Calu3 (cell line): ENCODE measurements around the gene TSACC. TPM values are rescaled to one million over a fixed set of nuclear protein-coding genes. Genes with fewer than 3 reads are reported as not detected.

Experiments used
- BruUV-seq: library from RNA; stranded (reverse); fragments of 400-500 nt; replicated peaks from 2 replicates; lab custom pipeline; 2021; lab: Mats Ljungman, UMichigan
- CTCF ChIA-PET: fragments of 300-600 bp; sonication (Branson Sonifier 250); formaldehyde crosslinking; loops from one replicate; lab custom pipeline; 2022; ENCODE audit warnings: antibody characterized with exemption; lab: Charles Lee
- DNase-seq: peaks from one replicate; pipeline ENCODE4 v3.0.0; 2022
- H3K27ac Mint-ChIP-seq: one replicate; pipeline ENCODE4 v1.8.0; 2022; ENCODE audit warnings: mixed read lengths; ENCODE audit not compliant: unreplicated experiment
- H3K27me3 Mint-ChIP-seq: one replicate; pipeline ENCODE4 v1.8.0; 2022; ENCODE audit warnings: mixed read lengths; ENCODE audit not compliant: unreplicated experiment
- H3K36me3 Mint-ChIP-seq: one replicate; pipeline ENCODE4 v1.8.0; 2022; ENCODE audit warnings: mild to moderate bottlenecking, moderate library complexity, mixed read lengths; ENCODE audit not compliant: insufficient read depth, unreplicated experiment
- H3K4me1 Mint-ChIP-seq: one replicate; pipeline ENCODE4 v1.8.0; 2022; ENCODE audit warnings: mild to moderate bottlenecking, low read depth, mixed read lengths; ENCODE audit not compliant: unreplicated experiment
- H3K4me3 Mint-ChIP-seq: one replicate; pipeline ENCODE4 v1.8.0; 2022; ENCODE audit warnings: mild to moderate bottlenecking, low read depth, moderate library complexity, mixed read lengths; ENCODE audit not compliant: unreplicated experiment
- H3K9me3 Mint-ChIP-seq: one replicate; pipeline ENCODE4 v1.8.0; 2022; ENCODE audit warnings: low read depth, mixed read lengths; ENCODE audit not compliant: unreplicated experiment
- intact Hi-C: fragments of 100-400 bp; cut with micrococcal nuclease; formaldehyde crosslinking; loops from one replicate; pipeline ENCODE4 v1.10.0; 2022; ENCODE audit not compliant: unreplicated experiment
- total RNA-seq: library from RNA; stranded (reverse); gene quantifications from 2 replicates; pipeline ENCODE4 v1.2.3, GENCODE V29; 2022
- TF ChIP-seq, protein P1 (sequence below): fragments of 200-600 bp; IDR thresholded peaks from one replicate; pipeline ENCODE4 v1.8.0; 2022; ENCODE audit warnings: antibody characterized with exemption; ENCODE audit not compliant: unreplicated experiment

TSACC gene
- total RNA-seq, 1 experiment from 2014 or later, result 1.4 TPM

DNA sequence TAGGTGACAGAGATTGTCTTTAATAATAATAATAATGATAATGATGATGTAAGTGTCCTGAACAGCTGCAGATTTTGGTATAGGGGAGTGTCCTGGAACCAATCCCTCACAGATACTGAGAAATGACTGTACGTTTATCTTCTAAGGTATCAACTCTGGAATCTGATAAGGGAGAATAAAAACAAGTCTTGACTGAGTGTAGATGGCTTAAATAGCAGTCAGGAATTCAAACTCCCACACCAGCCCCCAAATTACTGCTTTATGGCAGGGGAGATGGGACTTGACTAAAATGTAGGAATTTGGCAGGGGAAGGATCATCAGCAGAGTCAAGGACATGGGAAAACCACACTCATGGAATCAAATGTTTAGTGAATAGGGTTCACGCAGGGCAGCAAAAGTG lies 33.1 kb upstream of the TSACC start:
- peaks cover 67% of the 10 kb centered on the region for H3K36me3 Mint-ChIP-seq
- DNase-seq, result no peak
- H3K27ac Mint-ChIP-seq, result no peak overlapping the region
- CTCF ChIA-PET, result no interaction called here
- H3K4me3 Mint-ChIP-seq, result no peak overlapping the region
- no peaks in the 10 kb centered on the region for H3K4me1 Mint-ChIP-seq
- TF ChIP-seq, protein P1, sequence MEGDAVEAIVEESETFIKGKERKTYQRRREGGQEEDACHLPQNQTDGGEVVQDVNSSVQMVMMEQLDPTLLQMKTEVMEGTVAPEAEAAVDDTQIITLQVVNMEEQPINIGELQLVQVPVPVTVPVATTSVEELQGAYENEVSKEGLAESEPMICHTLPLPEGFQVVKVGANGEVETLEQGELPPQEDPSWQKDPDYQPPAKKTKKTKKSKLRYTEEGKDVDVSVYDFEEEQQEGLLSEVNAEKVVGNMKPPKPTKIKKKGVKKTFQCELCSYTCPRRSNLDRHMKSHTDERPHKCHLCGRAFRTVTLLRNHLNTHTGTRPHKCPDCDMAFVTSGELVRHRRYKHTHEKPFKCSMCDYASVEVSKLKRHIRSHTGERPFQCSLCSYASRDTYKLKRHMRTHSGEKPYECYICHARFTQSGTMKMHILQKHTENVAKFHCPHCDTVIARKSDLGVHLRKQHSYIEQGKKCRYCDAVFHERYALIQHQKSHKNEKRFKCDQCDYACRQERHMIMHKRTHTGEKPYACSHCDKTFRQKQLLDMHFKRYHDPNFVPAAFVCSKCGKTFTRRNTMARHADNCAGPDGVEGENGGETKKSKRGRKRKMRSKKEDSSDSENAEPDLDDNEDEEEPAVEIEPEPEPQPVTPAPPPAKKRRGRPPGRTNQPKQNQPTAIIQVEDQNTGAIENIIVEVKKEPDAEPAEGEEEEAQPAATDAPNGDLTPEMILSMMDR, result no peak
- no TSS peak for BruUV-seq
- intact Hi-C loops, result no loop called here
- no peaks in the 10 kb centered on the region for H3K9me3 Mint-ChIP-seq
- H3K27me3 Mint-ChIP-seq, result no peaks in the 10 kb centered on the region

- TF ChIP-seq, protein P1, result no peak
- no peaks in the 10 kb centered on the region for H3K9me3 Mint-ChIP-seq
- DNase-seq, result no peak
- no peak overlapping the region for H3K4me3 Mint-ChIP-seq
- CTCF ChIA-PET, result no interaction called here
- H3K27me3 Mint-ChIP-seq, result no peaks in the 10 kb centered on the region
- H3K36me3 Mint-ChIP-seq, result peaks cover 90% of the 10 kb centered on the region
- intact Hi-C loops, result no loop called here
- BruUV-seq, result no TSS peak
- H3K27ac Mint-ChIP-seq, result no peak overlapping the region
- H3K4me1 Mint-ChIP-seq, result no peaks in the 10 kb centered on the region
Measured at GRCh38 chr1:156308078-156308477, 30.2 kb upstream of the TSACC start.

DNA sequence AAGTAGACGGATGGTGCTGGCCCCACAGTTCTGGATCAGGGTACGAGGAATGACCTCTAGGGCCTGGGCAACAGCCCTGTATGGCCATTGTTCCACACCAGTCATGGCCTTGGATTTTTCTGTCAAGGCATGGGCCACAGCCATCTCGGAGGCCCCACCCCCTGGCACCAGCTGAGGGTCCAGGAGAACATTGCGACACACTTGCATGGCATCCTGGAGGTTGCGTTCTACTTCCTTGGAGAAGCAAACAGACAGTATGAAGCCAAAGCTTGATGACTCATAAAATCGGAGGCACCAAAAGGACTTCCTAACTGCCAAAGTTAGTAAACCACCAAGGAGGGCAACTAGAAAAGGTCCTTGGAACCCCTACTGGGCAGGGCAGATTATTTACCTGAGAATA lies 27.4 kb upstream of the TSACC start:
- CTCF ChIA-PET, result no interaction called here
- no peak for DNase-seq
- Mint-ChIP-seq H3K9me3 (no peaks in the 10 kb centered on the region), H3K27me3 (no peaks in the 10 kb centered on the region), H3K4me1 (no peaks in the 10 kb centered on the region), H3K4me3 (no peak overlapping the region), H3K36me3 (peaks cover 89% of the 10 kb centered on the region), H3K27ac (no peak overlapping the region)
- no TSS peak for BruUV-seq
- intact Hi-C loops, result no loop called here
- TF ChIP-seq, protein P1, result no peak

DNA sequence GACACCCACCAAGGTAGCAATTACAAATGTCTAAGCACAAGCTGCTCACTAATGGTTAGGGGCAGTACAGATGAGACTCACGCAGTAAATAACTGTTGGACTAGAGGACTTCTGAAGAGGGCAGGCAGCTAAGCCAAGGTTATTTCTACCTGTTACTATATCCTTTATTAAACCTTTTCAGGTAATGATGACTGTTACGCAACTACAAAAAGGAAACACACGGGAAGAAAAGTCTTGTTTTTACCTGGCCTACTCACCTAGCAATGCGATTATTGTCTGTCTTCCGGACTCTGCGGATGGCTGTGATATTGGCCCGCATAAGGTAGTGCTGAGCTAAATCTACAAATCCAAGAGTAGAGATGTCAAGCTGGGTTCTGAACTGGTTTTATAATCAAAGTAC lies 21.4 kb upstream of the TSACC start:
- no peak overlapping the region for H3K4me3 Mint-ChIP-seq
- peaks cover 96% of the 10 kb centered on the region for H3K36me3 Mint-ChIP-seq
- intact Hi-C loops, result no loop called here
- DNase-seq, result no peak
- CTCF ChIA-PET, result interaction anchor here (1.6 kb wide), 1 partner anchor 42 kb away, joined by 8 read pairs; no protein-coding TSS in a partner anchor
- H3K27ac Mint-ChIP-seq, result no peak overlapping the region
- no peaks in the 10 kb centered on the region for H3K9me3 Mint-ChIP-seq
- no TSS peak for BruUV-seq
- TF ChIP-seq, protein P1, result no peak
- H3K27me3 Mint-ChIP-seq, result no peaks in the 10 kb centered on the region
- no peaks in the 10 kb centered on the region for H3K4me1 Mint-ChIP-seq
